ENCODE measurements around the gene ZBTB22.
"Not testable (repeated sequence)": the region's sequence is repeated elsewhere in the genome, so short reads cannot be mapped to it uniquely, and the experiment has no call there.

The ZBTB22 gene

GRCh38 chr6:33279257-33279695 lies 38.3 kb downstream of the ZBTB22 start:
- DNase-seq (ENCODE audit: low spot score) = no peak

DNA sequence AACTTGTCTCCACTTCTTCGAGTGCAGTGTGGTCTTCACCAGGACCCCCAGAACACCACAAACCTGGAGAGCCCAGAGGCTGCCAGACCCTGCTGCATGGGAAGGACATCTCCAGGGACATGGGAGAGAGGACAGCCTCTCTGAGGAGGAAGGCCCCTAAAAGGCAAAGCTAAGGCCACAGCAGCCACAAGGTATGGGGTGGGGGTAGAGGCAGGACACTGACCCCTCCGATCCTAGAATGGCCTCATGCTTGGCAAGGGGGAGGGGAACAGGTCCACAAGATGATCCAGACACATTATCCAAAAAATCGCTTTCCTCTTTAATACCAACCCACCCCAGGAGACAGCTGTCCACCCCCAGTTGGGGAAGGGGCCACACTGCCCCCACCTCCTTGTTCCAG lies 38.7 kb downstream of the ZBTB22 start:
- DNase-seq (ENCODE audit: low spot score) = no peak

GRCh38 chr6:33278392-33278741 lies 39.2 kb downstream of the ZBTB22 start:
- no peak for DNase-seq (ENCODE audit: low spot score)

- no peak for DNase-seq (ENCODE audit: low spot score)
Observed at GRCh38 chr6:33277663-33278391, 39.7 kb downstream of the ZBTB22 start.

GRCh38 chr6:33276864-33277662 lies 40.5 kb downstream of the ZBTB22 start, which contains the start of gene B3GALT4:
TSS of gene B3GALT4 (plus strand) at chr6:33277123. CDS start at chr6:33277420, 297 bp downstream.
- DNase-seq (ENCODE audit: low spot score) = peak; percentile 88

DNA sequence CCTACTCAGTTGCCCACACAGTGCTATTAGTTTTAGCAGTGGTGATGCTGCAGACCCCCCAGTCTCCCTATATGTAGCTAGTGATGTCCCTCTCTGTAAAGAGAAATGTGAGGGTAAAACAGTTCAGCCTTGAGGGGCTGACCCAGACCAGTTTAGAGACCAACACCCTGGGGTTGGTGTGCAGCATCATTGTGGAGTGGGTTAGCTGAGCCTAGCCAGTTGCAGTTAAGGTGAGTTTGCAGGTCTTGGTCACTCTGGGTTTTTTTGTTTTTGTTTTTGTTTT lies 41.0 kb downstream of the ZBTB22 start:
- no peak for DNase-seq (ENCODE audit: low spot score)

- not testable (repeated sequence) for DNase-seq (ENCODE audit: low spot score)
Observed at GRCh38 chr6:33275795-33276580, 41.6 kb downstream of the ZBTB22 start.

GRCh38 chr6:33273924-33274902 lies 43.3 kb downstream of the ZBTB22 start:
- no peak for DNase-seq (ENCODE audit: low spot score)

DNA sequence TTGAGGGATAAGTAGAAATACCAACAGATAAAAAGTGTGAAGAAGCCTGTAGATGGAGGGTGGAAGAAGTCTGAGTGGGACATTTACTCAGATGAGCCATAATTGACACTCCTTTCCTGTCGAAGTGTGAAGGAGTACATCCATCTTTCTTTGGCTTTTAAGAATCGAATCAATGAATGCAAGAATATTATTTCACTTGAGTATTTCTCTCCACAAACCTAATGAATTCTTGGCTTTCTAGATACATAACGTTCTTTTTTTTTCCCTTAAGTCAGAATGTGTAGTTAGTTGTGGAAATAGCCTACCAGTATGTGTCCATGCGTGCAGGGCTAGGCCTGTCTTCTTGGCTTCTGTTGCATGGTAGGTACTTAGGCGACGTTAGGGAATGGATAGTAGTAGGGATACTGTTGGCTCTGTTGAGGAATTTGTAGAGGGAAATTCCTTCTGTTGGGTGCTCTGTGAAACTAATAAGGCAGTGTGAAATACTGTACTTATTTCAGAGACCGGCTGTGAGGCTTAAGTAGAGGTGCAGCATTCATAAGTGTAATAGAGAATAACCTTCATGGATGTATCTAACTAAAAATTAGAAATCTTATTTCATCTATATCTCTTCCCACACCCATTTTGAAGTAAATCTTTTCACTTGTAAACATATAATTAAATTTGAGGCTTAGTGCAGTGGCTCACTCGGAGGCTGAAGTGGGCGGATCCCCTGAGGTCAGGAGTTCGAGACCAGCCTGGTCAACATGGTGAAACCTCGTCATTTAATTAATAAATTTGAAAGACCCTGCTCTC lies 44.2 kb downstream of the ZBTB22 start:
- no peak for DNase-seq (ENCODE audit: low spot score)

- DNase-seq (ENCODE audit: low spot score) = no peak
Observed at GRCh38 chr6:33272275-33273128, 45.0 kb downstream of the ZBTB22 start.

DNA sequence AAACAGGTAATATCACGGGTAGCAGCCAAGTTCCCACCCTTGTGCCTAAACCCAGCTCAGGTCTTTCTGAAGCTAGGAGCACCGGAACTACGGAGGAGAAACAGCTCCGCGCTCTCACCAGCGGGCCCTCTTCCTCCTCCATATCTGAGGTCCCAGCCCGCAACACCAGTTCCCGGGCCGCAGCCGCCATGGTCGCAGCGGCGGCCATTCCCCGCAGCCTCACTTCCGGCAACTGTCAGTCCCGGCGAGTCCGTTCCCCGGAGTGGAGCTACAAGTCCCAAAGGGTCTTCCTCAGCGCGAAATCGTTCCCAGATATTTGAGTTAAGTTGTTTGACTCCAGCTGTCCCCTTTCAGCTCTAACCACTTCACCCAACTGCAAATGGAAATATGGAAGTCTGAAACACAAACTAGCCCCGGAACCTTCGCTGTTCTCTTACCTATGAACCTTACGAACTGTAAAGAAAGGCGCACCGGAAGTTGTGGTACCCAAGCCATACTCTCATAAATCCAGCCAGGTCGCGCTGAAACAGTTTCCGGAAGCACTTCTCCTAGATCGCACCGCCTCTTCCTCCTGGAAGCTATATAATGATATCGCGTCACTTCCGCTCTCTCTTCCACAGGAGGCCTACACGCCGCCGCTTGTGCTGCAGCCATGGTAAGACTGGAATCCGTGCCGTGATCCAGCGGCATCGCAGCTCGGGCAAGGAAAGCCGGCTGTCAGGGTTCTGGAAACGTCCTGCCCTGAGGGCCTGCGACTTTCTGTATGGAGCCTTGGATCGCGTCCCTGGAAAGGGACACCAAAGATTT lies 45.9 kb downstream of the ZBTB22 start, which contains the start of the genes RPS18 and VPS52:
TSS of gene RPS18 (plus strand) at position 608 of the 807 bp plus-strand sequence. CDS start at position 653, 45 bp downstream.
TSS of gene VPS52 (minus strand) at position 409 of the 807 bp plus-strand sequence. CDS start at position 208, 201 bp downstream.
- DNase-seq (ENCODE audit: low spot score) = peak; percentile 99

DNA sequence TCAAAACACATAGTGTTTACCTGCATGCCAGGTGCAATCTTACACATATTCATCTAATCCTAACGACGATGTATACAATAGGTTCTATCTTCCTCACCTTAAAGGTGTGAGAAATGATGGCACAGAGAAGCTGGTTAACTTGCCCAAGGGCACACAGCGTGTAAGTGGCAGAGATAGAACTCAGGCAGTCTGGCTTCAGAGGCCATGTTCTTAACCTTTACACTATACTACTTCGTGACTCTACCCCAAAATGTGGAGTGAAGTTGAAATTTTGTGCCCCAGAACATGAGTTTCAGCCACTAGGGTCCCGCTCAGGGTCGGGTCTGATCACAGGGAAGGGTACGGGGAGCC lies 46.5 kb downstream of the ZBTB22 start:
- no peak for DNase-seq (ENCODE audit: low spot score)
